H9 (cell line): ENCODE data around the gene GPRIN1. TPM values are rescaled to one million over a fixed set of nuclear protein-coding genes. Genes with fewer than 3 reads are reported as not detected.

Experiments used
- DNase-seq: peaks from one replicate; pipeline ENCODE4 v3.0.0-alpha.2; 2017
- H2AFZ ChIP-seq: one replicate; pipeline ENCODE4 v1.6.1; 2013; ENCODE audit warnings: mild to moderate bottlenecking, low read length, control low read depth, moderate library complexity
- H2AK5ac ChIP-seq: 2 replicates; pipeline ENCODE4 v1.6.1; 2013; ENCODE audit warnings: low read length, control low read depth, mixed read lengths; ENCODE audit not compliant: insufficient read length
- H2BK120ac ChIP-seq: one replicate; pipeline ENCODE4 v1.6.1; 2013; ENCODE audit warnings: low read depth, mild to moderate bottlenecking, low read length, control low read depth, inconsistent platforms; ENCODE audit not compliant: poor library complexity, severe bottlenecking
- H2BK12ac ChIP-seq: 2 replicates; pipeline ENCODE4 v1.6.1; 2013; ENCODE audit warnings: low read length, control low read depth, mixed read lengths, low read depth; ENCODE audit not compliant: insufficient read length
- H2BK15ac ChIP-seq: 2 replicates; pipeline ENCODE4 v1.6.1; 2013; ENCODE audit warnings: low read depth, low read length, control low read depth
- H2BK20ac ChIP-seq: one replicate; pipeline ENCODE4 v1.6.1; 2013; ENCODE audit warnings: low read depth, mild to moderate bottlenecking, low read length, control low read depth, inconsistent platforms; ENCODE audit not compliant: poor library complexity, severe bottlenecking
- H2BK5ac ChIP-seq: 2 replicates; pipeline ENCODE4 v1.6.1; 2013; ENCODE audit warnings: low read length, control low read depth, mixed read lengths; ENCODE audit not compliant: insufficient read length
- H3K14ac ChIP-seq: 2 replicates; pipeline ENCODE4 v1.6.1; 2013; ENCODE audit warnings: low read length, control low read depth; ENCODE audit not compliant: insufficient read depth
- H3K18ac ChIP-seq: 2 replicates; pipeline ENCODE4 v1.6.1; 2013; ENCODE audit warnings: low read depth, mild to moderate bottlenecking, mixed read lengths, low read length, control low read depth; ENCODE audit not compliant: insufficient read length
- H3K23ac ChIP-seq: 2 replicates; pipeline ENCODE4 v1.6.1; 2013; ENCODE audit warnings: low read length, control low read depth, mixed read lengths, low read depth; ENCODE audit not compliant: insufficient read length
- H3K23me2 ChIP-seq: 2 replicates; pipeline ENCODE4 v1.6.1; 2013; ENCODE audit warnings: low read depth, mild to moderate bottlenecking, mixed read lengths, low read length, control low read depth; ENCODE audit not compliant: insufficient read length, poor library complexity, severe bottlenecking
- H3K27ac ChIP-seq: 2 replicates; pipeline ENCODE4 v1.5.1; 2013; ENCODE audit warnings: low read length, control low read depth, mixed read lengths, low read depth; ENCODE audit not compliant: insufficient read length
- H3K27me3 ChIP-seq: 2 replicates; pipeline ENCODE4 v1.6.1; 2013; ENCODE audit warnings: low read length, control low read depth, inconsistent platforms; ENCODE audit not compliant: insufficient read depth
- H3K4ac ChIP-seq: 2 replicates; pipeline ENCODE4 v1.6.1; 2013; ENCODE audit warnings: low read depth, mild to moderate bottlenecking, control low read depth, inconsistent platforms, low read length, moderate library complexity
- H3K4me1 ChIP-seq: 2 replicates; pipeline ENCODE4 v1.6.1; 2013; ENCODE audit warnings: low read length, control low read depth, inconsistent platforms; ENCODE audit not compliant: insufficient read depth
- H3K4me2 ChIP-seq: 2 replicates; pipeline ENCODE4 v1.6.1; 2013; ENCODE audit warnings: low read length, control low read depth, mixed read lengths; ENCODE audit not compliant: insufficient read length, insufficient read depth
- H3K56ac ChIP-seq: 2 replicates; pipeline ENCODE4 v1.6.1; 2013; ENCODE audit warnings: low read depth, mild to moderate bottlenecking, mixed read lengths, low read length, control low read depth; ENCODE audit not compliant: insufficient read length
- H3K79me1 ChIP-seq: 2 replicates; pipeline ENCODE4 v1.6.1; 2013; ENCODE audit warnings: low read depth, mild to moderate bottlenecking, moderate library complexity, low read length, control low read depth, inconsistent platforms; ENCODE audit not compliant: insufficient read depth, poor library complexity, severe bottlenecking
- H3K79me2 ChIP-seq: 2 replicates; pipeline ENCODE4 v1.6.1; 2013; ENCODE audit warnings: low read length, control low read depth, inconsistent platforms; ENCODE audit not compliant: insufficient read depth
- H3K9ac ChIP-seq: 2 replicates; pipeline ENCODE4 v1.6.1; 2013; ENCODE audit warnings: low read length, control low read depth, mixed read lengths; ENCODE audit not compliant: insufficient read length; ENCODE audit errors: extremely low read depth
- H3K9me3 ChIP-seq: one replicate; pipeline ENCODE4 v1.6.1; 2013; ENCODE audit warnings: low read depth, low read length, inconsistent platforms; ENCODE audit not compliant: control insufficient read depth
- H3T11ph ChIP-seq: one replicate; pipeline ENCODE4 v1.6.1; 2013; ENCODE audit warnings: mild to moderate bottlenecking, low read length, control low read depth, inconsistent platforms
- H4K20me1 ChIP-seq: one replicate; pipeline ENCODE4 v1.6.1; 2013; ENCODE audit not compliant: control insufficient read depth, insufficient read length, insufficient read depth
- H4K5ac ChIP-seq: 2 replicates; pipeline ENCODE4 v1.6.1; 2013; ENCODE audit warnings: low read depth, mild to moderate bottlenecking, mixed read lengths, low read length, control low read depth; ENCODE audit not compliant: insufficient read length
- H4K8ac ChIP-seq: replicated peaks from 2 replicates; pipeline ENCODE4 v1.6.1; 2013; ENCODE audit warnings: low read length, control low read depth, mixed read lengths, low read depth; ENCODE audit not compliant: insufficient read length
- H4K91ac ChIP-seq: 2 replicates; pipeline ENCODE4 v1.6.1; 2013; ENCODE audit warnings: low read depth, mild to moderate bottlenecking, moderate library complexity, mixed read lengths, low read length, control low read depth; ENCODE audit not compliant: insufficient read length
- H3K27ac Mint-ChIP-seq, 3 experiments: 2 replicates in 2 of 3; 3 replicates in 1 of 3; pipeline ENCODE4 v1.8.0; 2020 to 2021; ENCODE audit warnings: mixed read lengths in 3 of 3, mild to moderate bottlenecking in 1 of 3, moderate library complexity in 1 of 3
- H3K27me3 Mint-ChIP-seq: 2 replicates; pipeline ENCODE4 v1.8.0; 2021; ENCODE audit warnings: low read depth, mild to moderate bottlenecking, moderate library complexity, mixed read lengths
- H3K36me3 Mint-ChIP-seq, 3 experiments: 2 replicates in 2 of 3; 3 replicates in 1 of 3; pipeline ENCODE4 v1.8.0; 2020 to 2021; ENCODE audit warnings: low read depth in 3 of 3, mixed read lengths in 3 of 3; ENCODE audit not compliant: insufficient read depth in 1 of 3
- H3K4me1 Mint-ChIP-seq, 2 experiments: 2 replicates each; pipeline ENCODE4 v1.8.0; 2020; ENCODE audit warnings: mixed read lengths in 2 of 2
- H3K4me3 Mint-ChIP-seq, 2 experiments: 2 replicates in 1 of 2; 3 replicates in 1 of 2; pipeline ENCODE4 v1.8.0; 2020 to 2021; ENCODE audit warnings: mild to moderate bottlenecking in 2 of 2, mixed read lengths in 2 of 2, moderate library complexity in 1 of 2
- H3K9me3 Mint-ChIP-seq, 2 experiments: 2 replicates in 1 of 2; 3 replicates in 1 of 2; pipeline ENCODE4 v1.8.0; 2020; ENCODE audit warnings: mild to moderate bottlenecking in 2 of 2, mixed read lengths in 2 of 2, moderate library complexity in 1 of 2
- WGBS: extraction: QIAGEN DNeasy Blood & Tissue Kit; methylation state at CpG from one replicate; pipeline ENCODE4 v1.1.7; 2013; ENCODE audit warnings: missing lambda C conversion rate, low lambda C conversion rate, mixed read lengths; ENCODE audit not compliant: insufficient read length; ENCODE audit errors: extremely low coverage; 5-methylcytosine and 5-hydroxymethylcytosine counted together
- total RNA-seq: library from RNA; stranded (reverse); gene quantifications from 2 replicates; pipeline ENCODE4 v1.2.1, GENCODE V29; 2021
- TF ChIP-seq, protein P1 (sequence below): fragments of 200-600 bp; sonication (generic); conservative IDR thresholded peaks from 3 replicates; pipeline ENCODE4 v1.8.0; 2021; ENCODE audit warnings: antibody characterized with exemption, mild to moderate bottlenecking

The GPRIN1 gene
- total RNA-seq, 1 experiment from 2014 or later = 10.8 TPM

DNA sequence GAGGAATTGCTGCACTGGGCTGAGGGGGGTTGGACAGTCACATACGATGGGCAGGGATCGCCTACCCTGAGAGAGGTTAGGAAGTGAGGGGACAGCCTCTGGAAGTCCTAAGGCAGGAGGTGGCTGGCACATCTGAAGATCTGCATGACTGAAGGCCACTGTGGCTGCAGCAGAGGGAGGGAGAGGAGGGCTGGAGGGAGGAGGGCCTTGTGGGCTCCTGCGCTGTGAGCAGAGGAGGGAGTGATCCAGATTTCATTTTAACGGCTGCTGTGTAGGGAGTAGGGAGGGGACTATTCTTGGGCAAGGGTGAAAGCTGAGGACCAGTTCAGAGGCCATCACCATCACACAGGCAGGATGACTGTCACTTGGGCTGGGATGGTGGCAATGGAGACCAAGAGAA, 27.6 kb upstream of the GPRIN1 start:
- Mint-ChIP-seq H3K36me3 (peaks cover 0 to 6% (median 2%) of the 10 kb centered on the region in 3 experiments; a peak in 4 of 7 replicates), H3K27ac (no peak overlapping the region; a peak in 1 of 7 replicates), H3K4me3 (peak overlapping the region in 1 of 2 experiments; percentile 10; a peak in 2 of 5 replicates), H3K4me1 (peaks cover 40 to 54% of the 10 kb centered on the region in 2 experiments), H3K9me3 (peaks cover 0 to 10% of the 10 kb centered on the region in 2 experiments; a peak in 3 of 5 replicates), H3K27me3 (peaks cover 39% of the 10 kb centered on the region)
- Histone ChIP-seq H3T11ph (no peak overlapping the region), H3K18ac (no peak overlapping the region), H3K27me3 (no peaks in the 10 kb centered on the region), H3K23me2 (no peaks in the 10 kb centered on the region), H3K14ac (no peak overlapping the region), H2BK120ac (no peak overlapping the region), H2BK15ac (no peak overlapping the region), H3K27ac (no peak overlapping the region), H3K4me1 (no peaks in the 10 kb centered on the region; the same call in 1 of the 2 replicates), H3K79me1 (no peaks in the 10 kb centered on the region), H4K20me1 (no peaks in the 10 kb centered on the region), H3K4ac (no peak overlapping the region), H2BK20ac (no peak overlapping the region), H3K9ac (no peak overlapping the region), H3K23ac (no peak overlapping the region), H3K4me2 (no peak overlapping the region), H3K56ac (no peak overlapping the region), H4K91ac (no peak overlapping the region), H2AK5ac (no peak overlapping the region), H2BK12ac (no peak overlapping the region), H2BK5ac (no peak overlapping the region), H4K8ac (no peak overlapping the region), H2AFZ (no peak overlapping the region), H3K9me3 (no peaks in the 10 kb centered on the region), H4K5ac (no peak overlapping the region), H3K79me2 (no peaks in the 10 kb centered on the region)
- TF ChIP-seq, protein P1, sequence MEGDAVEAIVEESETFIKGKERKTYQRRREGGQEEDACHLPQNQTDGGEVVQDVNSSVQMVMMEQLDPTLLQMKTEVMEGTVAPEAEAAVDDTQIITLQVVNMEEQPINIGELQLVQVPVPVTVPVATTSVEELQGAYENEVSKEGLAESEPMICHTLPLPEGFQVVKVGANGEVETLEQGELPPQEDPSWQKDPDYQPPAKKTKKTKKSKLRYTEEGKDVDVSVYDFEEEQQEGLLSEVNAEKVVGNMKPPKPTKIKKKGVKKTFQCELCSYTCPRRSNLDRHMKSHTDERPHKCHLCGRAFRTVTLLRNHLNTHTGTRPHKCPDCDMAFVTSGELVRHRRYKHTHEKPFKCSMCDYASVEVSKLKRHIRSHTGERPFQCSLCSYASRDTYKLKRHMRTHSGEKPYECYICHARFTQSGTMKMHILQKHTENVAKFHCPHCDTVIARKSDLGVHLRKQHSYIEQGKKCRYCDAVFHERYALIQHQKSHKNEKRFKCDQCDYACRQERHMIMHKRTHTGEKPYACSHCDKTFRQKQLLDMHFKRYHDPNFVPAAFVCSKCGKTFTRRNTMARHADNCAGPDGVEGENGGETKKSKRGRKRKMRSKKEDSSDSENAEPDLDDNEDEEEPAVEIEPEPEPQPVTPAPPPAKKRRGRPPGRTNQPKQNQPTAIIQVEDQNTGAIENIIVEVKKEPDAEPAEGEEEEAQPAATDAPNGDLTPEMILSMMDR = no peak
- WGBS = no CpG with 5 or more reads among the region's 4 CpGs
- no peak for DNase-seq
